ENCODE measurements around the gene DGCR2.

Gene DGCR2

GRCh38 chr22:19063581-19064353 lies 58.4 kb downstream of the DGCR2 start:
- TF ChIP-seq, protein P1, sequence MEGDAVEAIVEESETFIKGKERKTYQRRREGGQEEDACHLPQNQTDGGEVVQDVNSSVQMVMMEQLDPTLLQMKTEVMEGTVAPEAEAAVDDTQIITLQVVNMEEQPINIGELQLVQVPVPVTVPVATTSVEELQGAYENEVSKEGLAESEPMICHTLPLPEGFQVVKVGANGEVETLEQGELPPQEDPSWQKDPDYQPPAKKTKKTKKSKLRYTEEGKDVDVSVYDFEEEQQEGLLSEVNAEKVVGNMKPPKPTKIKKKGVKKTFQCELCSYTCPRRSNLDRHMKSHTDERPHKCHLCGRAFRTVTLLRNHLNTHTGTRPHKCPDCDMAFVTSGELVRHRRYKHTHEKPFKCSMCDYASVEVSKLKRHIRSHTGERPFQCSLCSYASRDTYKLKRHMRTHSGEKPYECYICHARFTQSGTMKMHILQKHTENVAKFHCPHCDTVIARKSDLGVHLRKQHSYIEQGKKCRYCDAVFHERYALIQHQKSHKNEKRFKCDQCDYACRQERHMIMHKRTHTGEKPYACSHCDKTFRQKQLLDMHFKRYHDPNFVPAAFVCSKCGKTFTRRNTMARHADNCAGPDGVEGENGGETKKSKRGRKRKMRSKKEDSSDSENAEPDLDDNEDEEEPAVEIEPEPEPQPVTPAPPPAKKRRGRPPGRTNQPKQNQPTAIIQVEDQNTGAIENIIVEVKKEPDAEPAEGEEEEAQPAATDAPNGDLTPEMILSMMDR (IDR thresholded peaks at IDR 0.05; ENCODE audit: insufficient read depth, low read length, poor library complexity, severe bottlenecking), result no peak
- no peaks in the 10 kb centered on the region for H3K27me3 ChIP-seq (replicated peaks; ENCODE audit: control insufficient read depth, insufficient read depth, low read length)
- no peak for DNase-seq (ENCODE audit: extremely low read depth, insufficient read length)
- no peak overlapping the region for H3K4me3 ChIP-seq (replicated peaks; ENCODE audit: low read depth, low read length)
- peaks cover 45% of the 10 kb centered on the region for H3K36me3 ChIP-seq (ENCODE audit: control insufficient read depth, insufficient read depth, low read length)

GRCh38 chr22:19062943-19063308 lies 59.3 kb downstream of the DGCR2 start:
- DNase-seq (ENCODE audit: extremely low read depth, insufficient read length), result no peak
- H3K4me3 ChIP-seq (replicated peaks; ENCODE audit: low read depth, low read length), result no peak overlapping the region

GRCh38 chr22:19062139-19062942 lies 59.9 kb downstream of the DGCR2 start:
- DNase-seq (ENCODE audit: extremely low read depth, insufficient read length), result no peak
- H3K36me3 ChIP-seq (ENCODE audit: control insufficient read depth, insufficient read depth, low read length), result peaks cover 45% of the 10 kb centered on the region
- H3K27me3 ChIP-seq (replicated peaks; ENCODE audit: control insufficient read depth, insufficient read depth, low read length), result no peaks in the 10 kb centered on the region
- no peak overlapping the region for H3K4me3 ChIP-seq (replicated peaks; ENCODE audit: low read depth, low read length)
- TF ChIP-seq, protein P1 (IDR thresholded peaks at IDR 0.05; ENCODE audit: insufficient read depth, low read length, poor library complexity, severe bottlenecking), result no peak

More at GRCh38 chr22:19062943-19063308, 59.3 kb downstream of the DGCR2 start:
- TF ChIP-seq, protein P1 (IDR thresholded peaks at IDR 0.05; ENCODE audit: insufficient read depth, low read length, poor library complexity, severe bottlenecking), result no peak
- Histone ChIP-seq H3K36me3 (ENCODE audit: control insufficient read depth, insufficient read depth, low read length) (peaks cover 48% of the 10 kb centered on the region), H3K27me3 (replicated peaks; ENCODE audit: control insufficient read depth, insufficient read depth, low read length) (no peaks in the 10 kb centered on the region)

GRCh38 chr22:19061471-19062138 lies 60.6 kb downstream of the DGCR2 start:
- TF ChIP-seq, protein P1 (IDR thresholded peaks at IDR 0.05; ENCODE audit: insufficient read depth, low read length, poor library complexity, severe bottlenecking), result no peak
- Histone ChIP-seq H3K4me3 (replicated peaks; ENCODE audit: low read depth, low read length) (no peak overlapping the region), H3K36me3 (ENCODE audit: control insufficient read depth, insufficient read depth, low read length) (peaks cover 46% of the 10 kb centered on the region), H3K27me3 (replicated peaks; ENCODE audit: control insufficient read depth, insufficient read depth, low read length) (no peaks in the 10 kb centered on the region)
- DNase-seq (ENCODE audit: extremely low read depth, insufficient read length), result no peak

GRCh38 chr22:19060356-19061009 lies 61.7 kb downstream of the DGCR2 start:
- Histone ChIP-seq H3K4me3 (replicated peaks; ENCODE audit: low read depth, low read length) (no peak overlapping the region), H3K27me3 (replicated peaks; ENCODE audit: control insufficient read depth, insufficient read depth, low read length) (no peaks in the 10 kb centered on the region), H3K36me3 (ENCODE audit: control insufficient read depth, insufficient read depth, low read length) (peaks cover 49% of the 10 kb centered on the region)
- TF ChIP-seq, protein P1 (IDR thresholded peaks at IDR 0.05; ENCODE audit: insufficient read depth, low read length, poor library complexity, severe bottlenecking), result no peak
- DNase-seq (ENCODE audit: extremely low read depth, insufficient read length), result no peak

Measured in GM06990 (cell line).